BE2C (cell line): ENCODE results near the gene KRT38.
"Not testable (repeated sequence)": the region's sequence is repeated elsewhere in the genome, so short reads cannot be mapped to it uniquely, and the experiment has no call there.

Experiments used
- DNase-seq: peaks from one replicate; pipeline ENCODE4 v3.0.0-alpha.2; 2020
- H3K27me3 ChIP-seq: fragments of 250-450 bp; sonication (Bioruptor Pico); 2 replicates; pipeline ENCODE4 v1.5.1; 2020; ENCODE audit warnings: mild to moderate bottlenecking
- H3K36me3 ChIP-seq: fragments of 250-450 bp; sonication (Bioruptor Pico); 2 replicates; pipeline ENCODE4 v1.5.1; 2020; ENCODE audit warnings: mild to moderate bottlenecking
- H3K4me1 ChIP-seq: fragments of 250-450 bp; sonication (Bioruptor Pico); 2 replicates; pipeline ENCODE4 v1.5.1; 2020
- H3K4me3 ChIP-seq: 2 replicates; pipeline ENCODE4 v1.5.1; 2011; ENCODE audit warnings: low read depth, low read length
- H3K9me3 ChIP-seq: fragments of 250-450 bp; sonication (Bioruptor Pico); 2 replicates; pipeline ENCODE4 v1.5.1; 2020
- TF ChIP-seq, protein P1 (sequence below): IDR thresholded peaks from 2 replicates; pipeline ENCODE4 v1.5.1; 2012; ENCODE audit warnings: mild to moderate bottlenecking, low read depth, low read length

The KRT38 gene

DNA sequence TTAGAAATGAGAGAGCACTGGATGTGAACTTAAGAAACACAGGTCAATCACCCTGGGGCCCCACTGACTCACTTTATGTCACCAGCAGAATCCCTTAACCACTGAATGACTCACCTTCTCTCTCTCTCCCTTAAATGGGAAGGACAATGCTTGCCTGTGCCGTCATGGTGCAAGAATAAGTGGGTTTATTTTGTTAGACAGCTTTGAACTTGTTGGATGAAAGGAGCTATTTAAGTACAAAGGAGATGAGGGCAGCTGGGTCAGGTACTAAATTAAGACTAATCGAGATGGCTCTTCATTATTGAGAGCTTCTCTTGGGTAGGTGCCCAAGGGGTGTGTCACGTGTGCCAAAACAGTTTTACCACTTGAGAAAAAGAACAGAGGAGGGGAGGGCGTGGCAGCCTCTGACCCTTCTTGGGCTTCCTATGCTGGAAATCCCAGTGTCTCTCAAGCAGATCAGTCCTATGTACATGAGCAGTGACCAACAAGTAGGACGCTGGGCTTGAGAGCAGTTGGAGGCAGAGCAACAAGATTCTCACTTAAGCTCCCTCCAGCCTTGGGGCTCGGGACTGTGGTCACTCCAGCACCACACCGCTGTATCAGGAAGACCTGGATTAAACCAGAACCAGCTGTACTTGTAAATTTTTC lies 36.6 kb downstream of the KRT38 start:
- Histone ChIP-seq H3K4me3 (no peak overlapping the region), H3K36me3 (no peaks in the 10 kb centered on the region), H3K4me1 (no peaks in the 10 kb centered on the region), H3K27me3 (no peaks in the 10 kb centered on the region), H3K9me3 (no peaks in the 10 kb centered on the region)
- TF ChIP-seq, protein P1, sequence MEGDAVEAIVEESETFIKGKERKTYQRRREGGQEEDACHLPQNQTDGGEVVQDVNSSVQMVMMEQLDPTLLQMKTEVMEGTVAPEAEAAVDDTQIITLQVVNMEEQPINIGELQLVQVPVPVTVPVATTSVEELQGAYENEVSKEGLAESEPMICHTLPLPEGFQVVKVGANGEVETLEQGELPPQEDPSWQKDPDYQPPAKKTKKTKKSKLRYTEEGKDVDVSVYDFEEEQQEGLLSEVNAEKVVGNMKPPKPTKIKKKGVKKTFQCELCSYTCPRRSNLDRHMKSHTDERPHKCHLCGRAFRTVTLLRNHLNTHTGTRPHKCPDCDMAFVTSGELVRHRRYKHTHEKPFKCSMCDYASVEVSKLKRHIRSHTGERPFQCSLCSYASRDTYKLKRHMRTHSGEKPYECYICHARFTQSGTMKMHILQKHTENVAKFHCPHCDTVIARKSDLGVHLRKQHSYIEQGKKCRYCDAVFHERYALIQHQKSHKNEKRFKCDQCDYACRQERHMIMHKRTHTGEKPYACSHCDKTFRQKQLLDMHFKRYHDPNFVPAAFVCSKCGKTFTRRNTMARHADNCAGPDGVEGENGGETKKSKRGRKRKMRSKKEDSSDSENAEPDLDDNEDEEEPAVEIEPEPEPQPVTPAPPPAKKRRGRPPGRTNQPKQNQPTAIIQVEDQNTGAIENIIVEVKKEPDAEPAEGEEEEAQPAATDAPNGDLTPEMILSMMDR = no peak
- DNase-seq = no peak

DNA sequence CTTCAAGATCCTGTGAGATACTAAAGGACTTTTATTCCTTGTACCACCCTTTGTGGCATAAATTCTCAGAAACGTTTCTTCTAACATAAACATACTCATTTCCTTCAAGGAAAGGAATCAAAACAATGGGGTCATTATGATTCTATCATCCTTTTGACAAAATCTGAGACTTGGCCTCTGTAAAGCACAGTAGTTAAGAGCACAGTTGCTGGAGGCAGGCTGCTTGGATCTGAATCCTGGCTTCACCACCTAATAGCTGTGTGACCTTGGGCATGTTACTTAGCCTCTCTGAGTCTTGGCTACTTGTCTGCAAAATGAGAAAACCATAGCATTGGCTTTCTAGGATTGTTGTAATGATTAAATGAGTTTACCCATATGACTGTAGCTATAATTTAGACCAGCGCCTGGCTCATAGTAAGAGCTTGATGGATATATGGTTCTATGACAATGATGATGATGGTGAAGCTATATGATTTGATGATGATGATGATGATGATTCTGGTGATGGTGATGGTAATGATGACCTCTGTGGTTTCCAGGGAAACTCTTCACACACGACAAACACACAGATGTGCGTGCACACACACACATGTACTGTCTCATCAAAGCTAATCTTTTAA lies 37.3 kb downstream of the KRT38 start:
- Histone ChIP-seq H3K4me1 (no peaks in the 10 kb centered on the region), H3K4me3 (no peak overlapping the region), H3K9me3 (no peaks in the 10 kb centered on the region), H3K36me3 (no peaks in the 10 kb centered on the region), H3K27me3 (no peaks in the 10 kb centered on the region)
- TF ChIP-seq, protein P1 = no peak
- DNase-seq = no peak

DNA sequence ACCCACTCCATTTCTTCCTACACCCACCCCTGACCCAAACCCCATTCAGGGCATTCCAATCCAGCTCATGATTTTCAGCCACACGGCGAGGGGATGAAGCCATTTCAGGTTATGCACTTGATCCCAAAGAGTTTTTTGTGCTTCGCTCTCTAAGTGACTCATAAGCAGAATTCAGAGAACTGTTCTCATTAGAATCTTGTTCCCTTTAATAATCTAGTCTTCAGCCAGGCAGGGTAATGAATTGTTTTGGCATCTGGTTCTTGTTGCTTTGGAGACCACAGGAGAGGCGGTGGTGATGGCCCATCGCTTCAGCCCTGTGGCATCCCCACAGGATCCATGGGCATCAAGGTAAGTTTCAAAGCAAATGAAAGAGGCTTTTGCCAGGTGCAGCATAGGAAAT lies 38.6 kb downstream of the KRT38 start:
- H3K36me3 ChIP-seq = no peaks in the 10 kb centered on the region
- no peaks in the 10 kb centered on the region for H3K9me3 ChIP-seq
- DNase-seq = no peak
- H3K4me3 ChIP-seq = no peak overlapping the region
- no peaks in the 10 kb centered on the region for H3K4me1 ChIP-seq
- H3K27me3 ChIP-seq = 0 out of 2 replicates have a peak, but pooled peaks cover 2% of the 10 kb centered on the region
- TF ChIP-seq, protein P1 = no peak

DNA sequence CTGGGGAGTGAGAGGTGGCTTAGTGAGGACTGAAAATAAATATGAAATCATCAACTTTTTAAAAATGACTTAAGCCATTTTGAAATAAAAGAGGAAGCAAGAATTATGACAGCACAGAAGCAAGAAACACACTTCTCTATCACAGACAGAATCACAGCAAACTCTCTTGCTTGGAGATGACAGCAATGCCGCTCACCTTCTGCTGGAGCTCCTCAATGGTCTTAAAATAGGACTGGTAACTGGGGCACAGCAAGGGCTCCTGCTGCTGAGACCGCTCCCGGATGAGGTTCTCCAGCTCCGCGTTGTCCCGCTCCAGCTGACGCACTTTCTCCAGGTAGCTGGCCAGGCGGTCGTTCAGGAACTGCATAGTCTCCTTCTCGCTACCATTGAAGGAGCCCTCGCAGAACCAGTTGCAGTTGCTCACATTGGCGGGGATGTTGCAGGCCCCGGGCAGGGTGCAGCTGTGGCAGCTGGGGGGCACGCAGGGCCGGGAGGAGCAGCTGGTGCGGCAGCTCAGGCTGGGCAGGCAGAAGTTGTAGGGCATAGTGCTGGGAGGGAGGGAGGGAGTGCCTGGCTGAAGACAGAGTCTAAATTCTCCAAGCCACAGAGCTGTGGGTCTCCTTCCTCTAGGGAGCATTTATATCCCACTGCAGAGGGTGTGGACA lies 43.7 kb downstream of the KRT38 start, which contains the start of gene KRT31:
KRT31 (minus strand) TSS at position 613 of the 665 bp plus-strand sequence; CDS start at position 544, 69 bp downstream.
- Histone ChIP-seq H3K4me1 (no peaks in the 10 kb centered on the region), H3K27me3 (peaks cover 7% of the 10 kb centered on the region), H3K9me3 (no peaks in the 10 kb centered on the region), H3K4me3 (no peak within 1 kb of the TSS), H3K36me3 (no peaks in the 10 kb centered on the region)
- DNase-seq = no peak
- TF ChIP-seq, protein P1 = no peak

DNA sequence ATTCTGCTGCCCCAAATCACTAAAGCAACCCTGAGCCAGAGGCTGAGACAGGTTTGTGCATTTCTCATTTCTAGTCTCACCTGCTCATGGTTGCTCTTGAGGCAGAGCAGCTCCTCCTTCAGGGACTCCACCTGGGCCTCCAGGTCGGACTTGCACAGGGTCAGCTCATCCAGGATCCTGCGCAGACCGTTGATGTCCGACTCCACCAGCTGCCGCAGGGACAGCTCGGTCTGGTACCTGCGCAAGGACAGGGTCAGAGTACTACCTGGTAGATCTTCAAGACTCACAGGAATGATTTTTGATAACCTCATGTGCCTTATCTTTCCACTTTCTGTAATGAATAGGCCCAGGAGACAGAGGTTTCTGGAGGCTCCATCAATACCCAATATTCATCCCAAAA lies 44.4 kb downstream of the KRT38 start:
- Histone ChIP-seq H3K9me3 (no peaks in the 10 kb centered on the region), H3K36me3 (no peaks in the 10 kb centered on the region), H3K4me1 (no peaks in the 10 kb centered on the region), H3K4me3 (no peak overlapping the region), H3K27me3 (peaks cover 7% of the 10 kb centered on the region)
- TF ChIP-seq, protein P1 = no peak
- no peak for DNase-seq

DNA sequence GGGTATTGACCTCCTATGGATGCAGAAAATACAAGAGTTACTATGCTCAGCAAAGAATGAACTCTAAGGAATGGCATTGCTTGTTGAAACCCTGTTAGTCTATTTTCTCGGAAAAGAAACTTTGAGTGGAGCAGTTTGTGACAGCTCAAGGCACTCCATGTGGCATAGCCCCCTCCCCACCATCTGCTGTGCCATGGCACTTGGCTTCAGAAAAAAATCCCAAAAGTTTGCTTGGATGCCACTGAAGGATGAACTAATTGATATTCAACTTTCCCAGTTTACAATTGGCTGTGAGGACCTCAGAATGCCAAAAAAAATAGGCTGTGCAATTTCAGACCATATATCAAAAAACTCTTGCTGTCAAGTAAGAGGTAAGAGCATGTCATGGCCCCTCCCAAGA lies 45.2 kb downstream of the KRT38 start:
- TF ChIP-seq, protein P1 = no peak
- H3K9me3 ChIP-seq = no peaks in the 10 kb centered on the region
- H3K4me1 ChIP-seq = no peaks in the 10 kb centered on the region
- DNase-seq = no peak
- no peak overlapping the region for H3K4me3 ChIP-seq
- H3K36me3 ChIP-seq = no peaks in the 10 kb centered on the region
- H3K27me3 ChIP-seq = peaks cover 7% of the 10 kb centered on the region

DNA sequence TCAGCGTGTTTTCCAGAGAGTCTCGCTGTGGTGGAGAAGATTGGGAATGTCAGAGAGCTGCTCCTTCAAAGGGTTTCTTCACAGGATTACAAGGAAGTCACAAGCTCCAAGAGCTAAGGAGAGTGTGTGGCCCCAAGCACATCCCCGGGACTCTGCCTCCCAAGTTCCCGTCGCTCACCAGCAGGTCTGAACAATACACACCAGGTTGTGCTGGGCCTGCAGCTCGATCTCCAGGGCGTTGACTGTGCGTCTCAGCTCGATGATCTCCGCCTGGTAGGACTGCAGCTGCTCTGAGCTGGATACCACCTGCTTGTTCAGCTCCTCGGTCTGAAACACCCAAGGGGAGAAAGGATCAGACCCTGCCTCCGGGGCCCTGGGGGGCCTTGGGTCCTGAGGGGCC lies 45.7 kb downstream of the KRT38 start:
- not testable (repeated sequence) for H3K4me3 ChIP-seq, DNase-seq, H3K36me3 ChIP-seq, H3K9me3 ChIP-seq, H3K27me3 ChIP-seq, H3K4me1 ChIP-seq
